Transverse colon (tissue), 4 donors: Measurements from ENCODE around the gene ASB4.

Experiments
- CTCF ChIP-seq, 5 experiments: fragments of 200-600 bp in 3 of 5; fragments of 450-650 bp in 2 of 5; sonication (generic) in 3 of 5; IDR thresholded peaks; 1 replicate in 2 of 5; 2 replicates in 3 of 5; pipeline ENCODE4 v1.5.1; 2016 to 2017; ENCODE audit warnings: antibody characterized with exemption in 5 of 5, inconsistent platforms in 3 of 5, mild to moderate bottlenecking in 2 of 5, moderate library complexity in 1 of 5
- POLR2A ChIP-seq: fragments of 450-650 bp; IDR thresholded peaks from one replicate; pipeline ENCODE4 v1.6.1; 2016; ENCODE audit warnings: antibody characterized with exemption, mild to moderate bottlenecking, moderate library complexity
- POLR2AphosphoS5 ChIP-seq, 3 donors: sonication (generic); formaldehyde crosslinking; IDR thresholded peaks; one replicate each; pipeline ENCODE4 v1.6.1; 2016; ENCODE audit warnings: antibody characterized with exemption in 3 of 3

DNA sequence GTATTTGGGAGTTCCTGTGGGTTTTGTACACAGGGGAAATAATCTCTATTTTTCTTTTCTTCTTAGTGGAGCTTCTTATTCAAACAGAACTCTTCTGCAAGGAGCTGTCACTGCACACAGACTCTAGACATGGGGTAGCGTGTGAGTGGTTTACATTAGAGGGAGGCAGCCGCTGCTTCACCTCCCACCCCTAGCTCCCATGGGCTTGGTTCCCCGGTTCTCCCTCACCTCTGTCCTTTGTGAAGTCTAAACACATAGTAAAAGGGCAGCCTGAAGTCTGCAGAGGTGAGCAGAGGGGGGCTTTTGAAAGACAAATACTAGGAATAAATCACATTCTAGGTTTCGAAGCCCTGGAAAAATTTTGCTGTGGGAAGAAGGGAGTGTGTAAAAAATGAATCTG, 5.5 kb downstream of the ASB4 start:
- TF ChIP-seq POLR2A: no peak
- no peak for TF ChIP-seq CTCF (IDR thresholded peaks at IDR 0.05)
- no peak for TF ChIP-seq POLR2AphosphoS5 (IDR thresholded peaks at IDR 0.05)
